Karpas-422 (cell line): ENCODE results near the gene ORC4. TPM values are rescaled to one million over a fixed set of nuclear protein-coding genes. Genes with fewer than 3 reads are reported as not detected.
A peak's percentile ranks its signal among the peaks of the same experiment; 100 is the strongest.

Source experiments
- DNase-seq: peaks from one replicate; pipeline ENCODE4 v3.0.0-alpha.2; 2015
- H2AFZ ChIP-seq: fragments of 200-600 bp; sonication (generic); 2 replicates; pipeline ENCODE4 v1.6.1; 2014; ENCODE audit warnings: antibody characterized with exemption, low read length, mixed read lengths
- H3K27ac ChIP-seq: fragments of 200-600 bp; sonication (generic); 2 replicates; pipeline ENCODE4 v1.5.1; 2014; ENCODE audit warnings: mild to moderate bottlenecking, low read length, moderate library complexity
- H3K27me3 ChIP-seq: fragments of 200-600 bp; sonication (generic); 2 replicates; pipeline ENCODE4 v1.6.1; 2014; ENCODE audit warnings: low read length, mixed read lengths
- H3K36me3 ChIP-seq: fragments of 200-600 bp; sonication (generic); 2 replicates; pipeline ENCODE4 v1.6.1; 2014; ENCODE audit warnings: low read length, mixed read lengths; ENCODE audit not compliant: insufficient read depth
- H3K4me1 ChIP-seq: fragments of 200-600 bp; sonication (generic); 2 replicates; pipeline ENCODE4 v1.6.1; 2014; ENCODE audit warnings: mild to moderate bottlenecking, low read length, mixed read lengths
- H3K4me2 ChIP-seq: fragments of 200-600 bp; sonication (generic); 2 replicates; pipeline ENCODE4 v1.6.1; 2014; ENCODE audit warnings: low read length, low read depth, mild to moderate bottlenecking; ENCODE audit not compliant: poor library complexity, severe bottlenecking
- H3K4me3 ChIP-seq: fragments of 200-600 bp; sonication (generic); 2 replicates; pipeline ENCODE4 v1.5.1; 2014; ENCODE audit warnings: mild to moderate bottlenecking, antibody characterized with exemption, low read length, mixed read lengths
- H3K79me2 ChIP-seq: fragments of 200-600 bp; sonication (generic); 2 replicates; pipeline ENCODE4 v1.6.1; 2014; ENCODE audit warnings: mild to moderate bottlenecking, low read length, mixed read lengths
- H3K9ac ChIP-seq: fragments of 200-600 bp; sonication (generic); 2 replicates; pipeline ENCODE4 v1.6.0; 2014; ENCODE audit warnings: low read length
- H3K9me2 ChIP-seq: fragments of 200-600 bp; sonication (generic), shearing (Covaris generic); replicated peaks from 2 replicates; pipeline ENCODE4 v1.6.0; 2014; ENCODE audit warnings: mild to moderate bottlenecking, low read length, moderate library complexity; ENCODE audit not compliant: insufficient read depth
- H3K9me3 ChIP-seq: fragments of 300-700, 200-600 bp; sonication (generic); 2 replicates; pipeline ENCODE4 v1.6.1; 2014; ENCODE audit warnings: low read length, mixed read lengths
- H4K20me1 ChIP-seq: fragments of 200-600 bp; sonication (generic); 2 replicates; pipeline ENCODE4 v1.6.1; 2014; ENCODE audit warnings: mild to moderate bottlenecking, antibody characterized with exemption, low read length, low read depth; ENCODE audit not compliant: insufficient read depth
- total RNA-seq: library from RNA; depleted of rRNA; stranded (reverse); fragments of >200 nt; shearing (Covaris generic); gene quantifications from 2 replicates; pipeline ENCODE4 v1.2.3, GENCODE V29; 2014; ENCODE audit warnings: low replicate concordance

The ORC4 gene
- total RNA-seq, 1 experiment from 2014 or later = 63.1 TPM

GRCh38 chr2:147923846-147924245 lies 96.7 kb downstream of the ORC4 start:
- Histone ChIP-seq H3K27me3 (no peaks in the 10 kb centered on the region), H3K4me3 (no peak overlapping the region), H3K9me2 (no peaks in the 10 kb centered on the region), H3K79me2 (no peaks in the 10 kb centered on the region), H2AFZ (no peak overlapping the region), H3K27ac (no peak overlapping the region), H3K9ac (no peak overlapping the region), H3K4me1 (no peaks in the 10 kb centered on the region), H3K36me3 (no peaks in the 10 kb centered on the region; the same call in 1 of the 2 replicates), H4K20me1 (no peaks in the 10 kb centered on the region), H3K9me3 (no peaks in the 10 kb centered on the region), H3K4me2 (no peak overlapping the region)
- DNase-seq = no peak

GRCh38 chr2:147917161-147917560 lies 103.4 kb downstream of the ORC4 start:
- no peak overlapping the region for H2AFZ ChIP-seq
- H3K9me3 ChIP-seq = no peaks in the 10 kb centered on the region
- no peak overlapping the region for H3K27ac ChIP-seq
- H3K36me3 ChIP-seq = no peaks in the 10 kb centered on the region
- H3K4me3 ChIP-seq = no peak overlapping the region
- H3K27me3 ChIP-seq = no peaks in the 10 kb centered on the region
- no peak overlapping the region for H3K9ac ChIP-seq
- H3K9me2 ChIP-seq = no peaks in the 10 kb centered on the region
- H3K79me2 ChIP-seq = no peaks in the 10 kb centered on the region
- 0 out of 2 replicates have a peak, but pooled peaks cover 4% of the 10 kb centered on the region for H4K20me1 ChIP-seq
- H3K4me1 ChIP-seq = no peaks in the 10 kb centered on the region
- no peak overlapping the region for H3K4me2 ChIP-seq
- no peak for DNase-seq

GRCh38 chr2:147916723-147917122 lies 103.8 kb downstream of the ORC4 start:
- Histone ChIP-seq H3K4me3 (no peak overlapping the region), H4K20me1 (0 out of 2 replicates have a peak, but pooled peaks cover 4% of the 10 kb centered on the region), H3K27me3 (no peaks in the 10 kb centered on the region), H3K9ac (no peak overlapping the region), H3K4me1 (no peaks in the 10 kb centered on the region), H3K9me2 (no peaks in the 10 kb centered on the region), H2AFZ (no peak overlapping the region), H3K27ac (no peak overlapping the region), H3K36me3 (no peaks in the 10 kb centered on the region), H3K79me2 (no peaks in the 10 kb centered on the region), H3K9me3 (no peaks in the 10 kb centered on the region), H3K4me2 (no peak overlapping the region)
- DNase-seq = no peak

GRCh38 chr2:147916067-147916466 lies 104.5 kb downstream of the ORC4 start:
- H3K4me1 ChIP-seq = no peaks in the 10 kb centered on the region

GRCh38 chr2:147913701-147914480 lies 106.6 kb downstream of the ORC4 start:
- H3K27ac ChIP-seq = no peak overlapping the region
- no peak overlapping the region for H3K4me2 ChIP-seq
- H2AFZ ChIP-seq = no peak overlapping the region
- no peak for DNase-seq
- H3K9ac ChIP-seq = no peak overlapping the region
- H3K9me3 ChIP-seq = no peaks in the 10 kb centered on the region
- no peaks in the 10 kb centered on the region for H3K9me2 ChIP-seq
- H4K20me1 ChIP-seq = 0 out of 2 replicates have a peak, but pooled peaks cover 11% of the 10 kb centered on the region
- H3K4me1 ChIP-seq = no peaks in the 10 kb centered on the region
- no peaks in the 10 kb centered on the region for H3K36me3 ChIP-seq
- no peak overlapping the region for H3K4me3 ChIP-seq
- H3K79me2 ChIP-seq = no peaks in the 10 kb centered on the region
- no peaks in the 10 kb centered on the region for H3K27me3 ChIP-seq

More at GRCh38 chr2:147916067-147916466, 104.5 kb downstream of the ORC4 start:
- no peak overlapping the region for H3K27ac ChIP-seq
- no peaks in the 10 kb centered on the region for H3K9me3 ChIP-seq
- H2AFZ ChIP-seq = no peak overlapping the region
- no peak for DNase-seq
- H3K36me3 ChIP-seq = no peaks in the 10 kb centered on the region
- H3K27me3 ChIP-seq = no peaks in the 10 kb centered on the region
- H3K4me2 ChIP-seq = no peak overlapping the region
- no peak overlapping the region for H3K4me3 ChIP-seq
- 0 out of 2 replicates have a peak, but pooled peaks cover 4% of the 10 kb centered on the region for H4K20me1 ChIP-seq
- no peak overlapping the region for H3K9ac ChIP-seq
- H3K79me2 ChIP-seq = no peaks in the 10 kb centered on the region
- H3K9me2 ChIP-seq = no peaks in the 10 kb centered on the region

- Histone ChIP-seq H3K4me3 (no peak overlapping the region), H3K4me1 (no peaks in the 10 kb centered on the region), H3K9me3 (no peaks in the 10 kb centered on the region), H3K27ac (no peak overlapping the region), H2AFZ (no peak overlapping the region), H3K27me3 (no peaks in the 10 kb centered on the region), H3K36me3 (no peaks in the 10 kb centered on the region), H3K9ac (no peak overlapping the region), H4K20me1 (0 out of 2 replicates have a peak, but pooled peaks cover 11% of the 10 kb centered on the region), H3K9me2 (no peaks in the 10 kb centered on the region), H3K79me2 (no peaks in the 10 kb centered on the region), H3K4me2 (no peak overlapping the region)
- DNase-seq = peak; percentile 86
These were observed 109.5 kb downstream of the ORC4 start for GRCh38 chr2:147910990-147911473.

- H3K4me2 ChIP-seq = no peak overlapping the region
These were observed 111.4 kb downstream of the ORC4 start for GRCh38 chr2:147909178-147909577.

GRCh38 chr2:147904051-147904450 lies 116.5 kb downstream of the ORC4 start:
- no peak overlapping the region for H3K9ac ChIP-seq
- DNase-seq = no peak
- no peak overlapping the region for H3K4me3 ChIP-seq
- no peaks in the 10 kb centered on the region for H3K27me3 ChIP-seq
- no peaks in the 10 kb centered on the region for H3K9me3 ChIP-seq
- no peak overlapping the region for H2AFZ ChIP-seq
- H4K20me1 ChIP-seq = peaks cover 11% of the 10 kb centered on the region; the same call in 1 of the 2 replicates
- no peak overlapping the region for H3K27ac ChIP-seq
- H3K79me2 ChIP-seq = no peaks in the 10 kb centered on the region
- H3K4me1 ChIP-seq = no peaks in the 10 kb centered on the region
- no peak overlapping the region for H3K4me2 ChIP-seq
- no peaks in the 10 kb centered on the region for H3K9me2 ChIP-seq
- no peaks in the 10 kb centered on the region for H3K36me3 ChIP-seq

More at GRCh38 chr2:147909178-147909577, 111.4 kb downstream of the ORC4 start:
- Histone ChIP-seq H3K27ac (no peak overlapping the region), H3K4me1 (no peaks in the 10 kb centered on the region), H3K9ac (no peak overlapping the region), H3K9me2 (no peaks in the 10 kb centered on the region), H3K9me3 (no peaks in the 10 kb centered on the region), H3K79me2 (no peaks in the 10 kb centered on the region), H3K27me3 (no peaks in the 10 kb centered on the region), H2AFZ (no peak overlapping the region), H3K4me3 (no peak overlapping the region), H3K36me3 (no peaks in the 10 kb centered on the region), H4K20me1 (peaks cover 7% of the 10 kb centered on the region; the same call in 1 of the 2 replicates)
- no peak for DNase-seq
